Mesendoderm (in vitro differentiated cells): ENCODE results near the gene CYP24A1.

Source experiments
- DNase-seq: peaks from one replicate; pipeline ENCODE4 v3.0.0; 2013
- H2AK5ac ChIP-seq: 2 replicates; pipeline ENCODE4 v1.6.1; 2013; ENCODE audit warnings: low read length, inconsistent platforms
- H2BK120ac ChIP-seq: 2 replicates; pipeline ENCODE4 v1.6.1; 2013; ENCODE audit warnings: low read depth, mild to moderate bottlenecking, low read length, moderate library complexity, mixed read lengths
- H2BK15ac ChIP-seq: replicated peaks from 2 replicates; pipeline ENCODE4 v1.6.1; 2013; ENCODE audit warnings: low read depth, mild to moderate bottlenecking, moderate library complexity
- H2BK5ac ChIP-seq: 2 replicates; pipeline ENCODE4 v1.6.1; 2013; ENCODE audit warnings: low read length, inconsistent platforms
- H3K18ac ChIP-seq: 2 replicates; pipeline ENCODE4 v1.6.1; 2013; ENCODE audit warnings: mild to moderate bottlenecking, low read length, mixed read lengths
- H3K23ac ChIP-seq: one replicate; pipeline ENCODE4 v1.6.1; 2013; ENCODE audit warnings: low read length
- H3K27ac ChIP-seq: 2 replicates; pipeline ENCODE4 v1.5.1; 2013; ENCODE audit warnings: low read depth, mild to moderate bottlenecking, inconsistent platforms, low read length, moderate library complexity
- H3K27me3 ChIP-seq: 2 replicates; pipeline ENCODE4 v1.6.1; 2013; ENCODE audit warnings: low read length, control low read depth, mild to moderate bottlenecking, inconsistent platforms; ENCODE audit not compliant: insufficient read depth, poor library complexity
- H3K36me3 ChIP-seq: 2 replicates; pipeline ENCODE4 v1.6.1; 2013; ENCODE audit warnings: low read length, inconsistent platforms; ENCODE audit not compliant: control insufficient read depth, insufficient read depth
- H3K4ac ChIP-seq: one replicate; pipeline ENCODE4 v1.6.1; 2013; ENCODE audit warnings: low read depth, mild to moderate bottlenecking, low read length, moderate library complexity
- H3K4me1 ChIP-seq: 2 replicates; pipeline ENCODE4 v1.6.1; 2013; ENCODE audit warnings: low read depth, low read length, inconsistent platforms; ENCODE audit not compliant: control insufficient read depth
- H3K4me2 ChIP-seq: 2 replicates; pipeline ENCODE4 v1.6.1; 2013; ENCODE audit warnings: low read length
- H3K4me3 ChIP-seq: 2 replicates; pipeline ENCODE4 v1.5.1; 2013; ENCODE audit warnings: mild to moderate bottlenecking, low read length
- H3K56ac ChIP-seq: one replicate; pipeline ENCODE4 v1.6.1; 2013; ENCODE audit warnings: low read length
- H3K79me1 ChIP-seq: 2 replicates; pipeline ENCODE4 v1.6.1; 2013; ENCODE audit warnings: low read length, inconsistent platforms
- H3K79me2 ChIP-seq: 2 replicates; pipeline ENCODE4 v1.6.1; 2013; ENCODE audit warnings: mild to moderate bottlenecking, low read length; ENCODE audit not compliant: control insufficient read depth, insufficient read depth
- H3K9ac ChIP-seq: 2 replicates; pipeline ENCODE4 v1.6.1; 2013; ENCODE audit warnings: low read length, inconsistent platforms
- H4K5ac ChIP-seq: one replicate; pipeline ENCODE4 v1.6.1; 2013; ENCODE audit warnings: low read length
- H4K8ac ChIP-seq: one replicate; pipeline ENCODE4 v1.6.1; 2013; ENCODE audit warnings: low read depth, mild to moderate bottlenecking, control low read depth, low read length, moderate library complexity
- WGBS: extraction: QIAGEN DNeasy Blood & Tissue Kit; methylation state at CpG from one replicate; pipeline ENCODE4 v1.1.7; 2013; ENCODE audit warnings: low lambda C conversion rate, missing lambda C conversion rate; ENCODE audit not compliant: insufficient coverage; ENCODE audit errors: extremely low coverage; 5-methylcytosine and 5-hydroxymethylcytosine counted together

The CYP24A1 gene

DNA sequence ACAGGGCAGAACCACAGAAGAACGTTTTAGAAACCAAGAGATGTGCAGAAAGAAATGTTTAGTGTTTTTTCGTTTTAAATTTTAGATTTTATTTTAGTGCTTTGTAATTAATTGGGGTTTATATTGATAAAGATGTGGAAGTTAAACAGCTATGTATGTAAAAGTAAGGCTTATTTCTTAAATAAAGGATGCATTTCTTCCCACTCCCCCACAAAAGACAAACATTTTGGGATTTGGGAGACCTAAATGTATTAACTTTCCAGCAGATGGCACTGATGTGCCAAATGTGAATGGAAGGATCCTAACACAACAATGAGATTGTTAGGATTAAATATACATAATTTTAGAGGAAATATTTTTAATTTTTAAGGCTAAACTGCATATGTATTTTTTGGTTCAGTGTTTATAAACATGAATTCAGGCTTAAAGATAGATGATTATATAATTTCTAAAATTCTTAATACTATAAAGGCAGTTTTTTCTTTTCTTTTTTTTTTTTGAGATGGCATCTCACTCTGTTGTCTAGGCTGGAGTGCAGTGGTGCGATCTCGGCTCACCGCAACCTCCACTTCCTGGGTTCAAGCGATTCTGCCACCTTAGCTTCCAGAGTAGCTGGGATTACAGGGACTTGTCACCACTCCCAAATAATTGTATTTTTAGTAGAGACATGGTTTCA lies 46.1 kb upstream of the CYP24A1 start:
- Histone ChIP-seq H2BK120ac (no peak overlapping the region), H3K27ac (no peak overlapping the region), H3K4me2 (no peak overlapping the region), H3K18ac (no peak overlapping the region), H2BK5ac (no peak overlapping the region), H4K8ac (no peak overlapping the region), H3K27me3 (no peaks in the 10 kb centered on the region), H3K79me1 (peaks cover 2% of the 10 kb centered on the region), H3K4me1 (peaks cover 11% of the 10 kb centered on the region), H3K56ac (no peak overlapping the region), H3K4me3 (no peak overlapping the region), H3K9ac (no peak overlapping the region), H3K36me3 (peaks cover 1% of the 10 kb centered on the region), H3K79me2 (peaks cover 2% of the 10 kb centered on the region), H3K4ac (no peak overlapping the region), H2BK15ac (no peak overlapping the region), H2AK5ac (no peak overlapping the region), H3K23ac (no peak overlapping the region), H4K5ac (no peak overlapping the region)
- WGBS: 100% methylated on average over 1 of the region's 6 CpGs
- peak; percentile 56 for DNase-seq

DNA sequence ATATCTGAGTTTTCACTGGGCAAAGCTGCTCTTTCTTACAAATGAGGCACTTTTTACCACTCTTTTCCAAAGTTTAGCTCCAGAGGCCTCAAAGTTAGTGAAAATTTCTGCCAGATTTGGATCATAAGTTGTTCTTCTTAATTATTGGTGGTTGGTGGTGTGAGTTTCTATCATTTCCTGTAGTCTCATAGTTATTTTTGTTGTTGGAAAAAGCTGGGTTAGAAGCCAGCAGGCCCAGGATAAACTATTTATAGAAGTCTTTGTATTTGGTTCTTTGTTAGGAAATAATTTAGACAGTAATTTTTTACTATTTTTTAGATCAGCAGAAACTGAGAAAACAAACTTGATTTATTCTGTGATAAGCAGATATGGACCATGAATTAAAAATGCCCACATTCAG lies 44.7 kb upstream of the CYP24A1 start:
- Histone ChIP-seq H2BK120ac (no peak overlapping the region), H3K27ac (no peak overlapping the region), H3K4me2 (no peak overlapping the region), H3K79me2 (peaks cover 5% of the 10 kb centered on the region), H2BK15ac (no peak overlapping the region), H3K9ac (no peak overlapping the region), H3K56ac (no peak overlapping the region), H3K23ac (no peak overlapping the region), H4K8ac (no peak overlapping the region), H2BK5ac (no peak overlapping the region), H3K36me3 (peaks cover 3% of the 10 kb centered on the region), H3K4ac (no peak overlapping the region), H3K18ac (no peak overlapping the region), H3K4me3 (no peak overlapping the region), H2AK5ac (no peak overlapping the region), H3K27me3 (no peaks in the 10 kb centered on the region), H4K5ac (no peak overlapping the region), H3K79me1 (peaks cover 7% of the 10 kb centered on the region), H3K4me1 (peaks cover 8% of the 10 kb centered on the region)
- no peak for DNase-seq

DNA sequence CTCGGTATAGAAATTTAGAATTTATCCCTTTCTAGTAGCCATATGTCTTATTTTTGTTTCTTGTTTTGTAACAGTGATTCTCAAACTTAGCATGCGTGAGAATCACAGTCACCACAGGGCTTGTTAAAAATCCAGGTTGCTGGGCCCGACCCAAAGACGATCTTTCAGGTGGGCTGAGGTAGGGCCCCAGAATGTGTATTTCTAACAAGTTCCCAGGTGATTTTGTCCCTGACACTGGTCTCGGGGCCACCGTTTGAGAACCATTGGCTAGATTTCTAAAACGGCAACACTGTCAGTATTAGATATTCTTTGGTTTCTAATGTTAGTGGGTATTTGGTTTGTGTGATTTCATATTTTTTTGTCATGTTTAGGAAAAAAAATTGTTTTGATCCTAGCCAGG lies 44.0 kb upstream of the CYP24A1 start:
- Histone ChIP-seq H3K79me2 (peaks cover 10% of the 10 kb centered on the region), H3K4me1 (peaks cover 5% of the 10 kb centered on the region), H3K56ac (no peak overlapping the region), H4K5ac (no peak overlapping the region), H3K27me3 (no peaks in the 10 kb centered on the region), H3K9ac (no peak overlapping the region), H2BK15ac (no peak overlapping the region), H3K79me1 (peaks cover 7% of the 10 kb centered on the region), H3K4me2 (no peak overlapping the region), H2AK5ac (no peak overlapping the region), H2BK120ac (no peak overlapping the region), H3K4me3 (no peak overlapping the region), H3K36me3 (peaks cover 3% of the 10 kb centered on the region), H4K8ac (no peak overlapping the region), H2BK5ac (no peak overlapping the region), H3K27ac (no peak overlapping the region), H3K18ac (no peak overlapping the region), H3K23ac (no peak overlapping the region), H3K4ac (no peak overlapping the region)
- DNase-seq: peak; percentile 35
- WGBS: no CpG with 5 or more reads among the region's 7 CpGs

DNA sequence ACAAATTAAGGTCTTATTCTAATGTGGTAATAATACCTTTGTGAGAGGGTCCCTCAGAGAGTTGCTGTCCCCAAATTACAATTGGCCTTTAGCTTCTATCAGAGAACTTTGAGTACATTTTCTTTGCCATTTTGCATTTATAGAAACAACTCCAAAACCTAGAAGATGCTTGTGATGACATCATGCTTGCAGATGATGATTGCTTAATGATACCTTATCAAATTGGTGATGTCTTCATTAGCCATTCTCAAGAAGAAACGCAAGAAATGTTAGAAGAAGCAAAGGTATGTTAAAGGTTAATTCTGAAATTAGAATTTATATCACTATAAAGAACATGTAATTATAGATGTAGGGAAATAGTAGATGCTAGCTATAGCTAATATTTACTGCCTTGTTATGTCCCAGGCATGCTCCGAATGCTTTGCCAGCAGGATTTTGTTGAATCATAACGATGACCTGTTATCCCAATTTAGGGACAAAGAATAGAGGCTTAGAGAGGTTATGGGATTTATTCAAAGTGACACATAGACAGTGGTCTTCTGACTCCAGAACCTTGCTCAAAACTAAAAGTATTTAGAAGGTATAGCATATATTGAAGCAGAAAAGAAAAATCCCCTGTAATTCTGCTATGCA lies 41.5 kb upstream of the CYP24A1 start:
- Histone ChIP-seq H2BK120ac (no peak overlapping the region), H3K79me1 (peaks cover 14% of the 10 kb centered on the region), H3K27ac (no peak overlapping the region), H3K4me2 (no peak overlapping the region), H3K4me3 (no peak overlapping the region), H2BK15ac (no peak overlapping the region), H3K4ac (no peak overlapping the region), H3K79me2 (peaks cover 32% of the 10 kb centered on the region), H3K18ac (no peak overlapping the region), H3K27me3 (no peaks in the 10 kb centered on the region), H4K8ac (no peak overlapping the region), H3K9ac (no peak overlapping the region), H3K56ac (no peak overlapping the region), H3K4me1 (peaks cover under 1% of the 10 kb centered on the region), H3K36me3 (peaks cover 3% of the 10 kb centered on the region), H2BK5ac (no peak overlapping the region), H2AK5ac (no peak overlapping the region), H4K5ac (no peak overlapping the region), H3K23ac (no peak overlapping the region)
- DNase-seq: no peak
- WGBS: no CpG with 5 or more reads among the region's 3 CpGs

DNA sequence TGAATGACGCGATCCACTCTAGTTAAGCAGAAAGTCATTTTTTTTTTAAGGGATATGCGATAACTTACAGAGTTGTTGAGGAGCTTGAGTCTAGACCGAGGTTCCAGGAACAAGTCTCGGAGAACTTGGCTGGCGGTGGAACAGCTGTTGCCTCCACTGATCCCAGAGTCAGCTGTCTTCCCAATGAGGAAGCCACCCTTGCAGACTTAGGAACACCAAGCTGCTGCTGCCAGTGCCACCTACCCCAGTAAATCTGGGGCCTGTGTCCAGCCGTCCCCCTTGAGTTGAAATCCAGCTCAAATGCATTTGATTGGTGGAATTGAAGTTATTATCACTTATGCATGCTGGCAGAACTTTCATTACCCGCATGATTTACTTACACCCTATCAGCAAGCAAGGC lies 40.8 kb upstream of the CYP24A1 start:
- Histone ChIP-seq H3K27me3 (no peaks in the 10 kb centered on the region), H3K79me2 (peaks cover 39% of the 10 kb centered on the region), H2BK5ac (no peak overlapping the region), H3K9ac (no peak overlapping the region), H3K79me1 (peaks cover 21% of the 10 kb centered on the region), H3K4me2 (no peak overlapping the region), H3K36me3 (peaks cover 3% of the 10 kb centered on the region), H3K27ac (no peak overlapping the region), H2BK15ac (no peak overlapping the region), H3K4ac (no peak overlapping the region), H3K4me1 (peaks cover 5% of the 10 kb centered on the region), H3K18ac (no peak overlapping the region), H3K23ac (peak overlapping the region; percentile 10), H4K8ac (no peak overlapping the region), H3K4me3 (no peak overlapping the region), H3K56ac (no peak overlapping the region), H2AK5ac (no peak overlapping the region), H2BK120ac (no peak overlapping the region), H4K5ac (no peak overlapping the region)
- DNase-seq: no peak
- no CpG with 5 or more reads among the region's 8 CpGs for WGBS

DNA sequence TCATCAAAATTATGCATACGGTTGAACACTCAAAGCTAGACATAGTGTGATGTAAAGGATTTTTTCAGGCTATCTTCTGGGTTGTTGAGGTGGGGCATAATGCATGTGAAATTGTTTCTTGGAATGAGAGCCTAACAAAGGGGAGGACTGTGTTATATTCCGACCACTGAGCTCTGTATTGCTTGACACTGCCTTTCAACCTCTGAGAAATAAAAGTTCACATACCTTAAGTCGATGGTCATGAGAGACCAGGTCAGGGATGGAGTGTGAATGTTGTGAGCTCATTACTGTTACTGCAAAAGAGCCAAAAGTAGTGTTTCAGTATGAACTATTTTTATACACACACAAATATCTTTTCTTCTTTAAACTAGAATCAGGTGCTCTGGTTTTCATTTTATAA lies 39.1 kb upstream of the CYP24A1 start:
- H2AK5ac ChIP-seq: no peak overlapping the region
- peaks cover 26% of the 10 kb centered on the region for H3K79me1 ChIP-seq
- H4K5ac ChIP-seq: no peak overlapping the region
- no peak overlapping the region for H3K18ac ChIP-seq
- no peak overlapping the region for H3K9ac ChIP-seq
- peaks cover 3% of the 10 kb centered on the region for H3K36me3 ChIP-seq
- no peak overlapping the region for H3K23ac ChIP-seq
- H3K27ac ChIP-seq: no peak overlapping the region
- no peak overlapping the region for H3K4ac ChIP-seq
- H3K4me1 ChIP-seq: peaks cover 9% of the 10 kb centered on the region
- peaks cover 55% of the 10 kb centered on the region for H3K79me2 ChIP-seq
- no CpG with 5 or more reads among the region's 3 CpGs for WGBS
- no peak overlapping the region for H3K4me3 ChIP-seq
- H2BK5ac ChIP-seq: no peak overlapping the region
- H2BK15ac ChIP-seq: no peak overlapping the region
- no peak overlapping the region for H3K4me2 ChIP-seq
- H3K56ac ChIP-seq: no peak overlapping the region
- no peak overlapping the region for H4K8ac ChIP-seq
- no peak overlapping the region for H2BK120ac ChIP-seq
- H3K27me3 ChIP-seq: no peaks in the 10 kb centered on the region
- no peak for DNase-seq
